A549 treated with AZD9567 at 1 μM for 4 hours (cell line): Measurements from ENCODE around the gene KIR2DL3. TPM values are rescaled to one million over a fixed set of nuclear protein-coding genes. Genes with fewer than 3 reads are reported as not detected.

Experiments used
- total RNA-seq: library from RNA; stranded (reverse); fragments of 200-300 nt; extraction: Qiagen RNA extraction; gene quantifications from 5 replicates; pipeline ENCODE4 v1.2.3, GENCODE V29; 2022; ENCODE audit not compliant: insufficient read depth

The KIR2DL3 gene
- total RNA-seq: not detected in 5 replicates

GRCh38 chr19:54738306-54738705, at the start of gene KIR2DL3:
TSS of gene KIR2DL3 (plus strand) at chr19:54738513. CDS start at chr19:54738546, 33 bp downstream.

GRCh38 chr19:54724142-54724541, 14.2 kb upstream of the KIR2DL3 start, which contains the start of gene KIR3DL3:
TSS of gene KIR3DL3 (plus strand) at chr19:54724442. CDS start at chr19:54724497, 55 bp downstream.

GRCh38 chr19:54769646-54770045, 31.3 kb downstream of the KIR2DL3 start, which contains the start of gene KIR2DL1:
TSS of gene KIR2DL1 (plus strand) at chr19:54769793. CDS start at chr19:54769851, 58 bp downstream.

Other genes with a start within 250 kb of the KIR2DL3 start
- not detected in 5 replicates for gene LAIR2, start 235.7 kb upstream of the KIR2DL3 start, total RNA-seq
- gene LILRA2, start 164.7 kb upstream of the KIR2DL3 start, total RNA-seq: 0.08 TPM in 1 of 5 replicates, not detected in the others
- not detected in 5 replicates for gene LILRA1, start 144.9 kb upstream of the KIR2DL3 start, total RNA-seq
- gene LILRB1, start 108.0 kb upstream of the KIR2DL3 start, total RNA-seq: 0.07 to 0.08 TPM in 2 of 5 replicates, not detected in the others
- gene LILRB4, start 75.5 kb upstream of the KIR2DL3 start, total RNA-seq: not detected in 5 replicates
- gene KIR3DL3, start 14.1 kb upstream of the KIR2DL3 start, total RNA-seq: not detected in 5 replicates
- not detected in 5 replicates for gene KIR2DL1, start 31.3 kb downstream of the KIR2DL3 start, total RNA-seq
- gene KIR2DL4, start 65.1 kb downstream of the KIR2DL3 start, total RNA-seq: not detected in 5 replicates
- gene KIR3DL1, start 78.0 kb downstream of the KIR2DL3 start, total RNA-seq: not detected in 5 replicates
- not detected in 5 replicates for gene KIR2DS4, start 94.2 kb downstream of the KIR2DL3 start, total RNA-seq
- gene KIR3DL2, start 111.9 kb downstream of the KIR2DL3 start, total RNA-seq: not detected in 5 replicates
- gene FCAR, start 135.7 kb downstream of the KIR2DL3 start, total RNA-seq: not detected in 5 replicates
- gene NCR1, start 167.6 kb downstream of the KIR2DL3 start, total RNA-seq: not detected in 5 replicates
- gene NLRP7, start 209.0 kb downstream of the KIR2DL3 start, total RNA-seq: 0.03 TPM in 1 of 5 replicates, not detected in the others
- gene NLRP2, start 227.9 kb downstream of the KIR2DL3 start, total RNA-seq: 26.2 to 29.9 TPM (median 28.2 TPM) in 5 replicates